NCI-H2081 (cell line): Measurements from ENCODE around the gene ERC2.

Experiments
- DNase-seq, 2 experiments: peaks; one replicate each; lab custom pipeline; 2025; lab: John Stamatoyannopoulos, UW

ERC2 gene

DNA sequence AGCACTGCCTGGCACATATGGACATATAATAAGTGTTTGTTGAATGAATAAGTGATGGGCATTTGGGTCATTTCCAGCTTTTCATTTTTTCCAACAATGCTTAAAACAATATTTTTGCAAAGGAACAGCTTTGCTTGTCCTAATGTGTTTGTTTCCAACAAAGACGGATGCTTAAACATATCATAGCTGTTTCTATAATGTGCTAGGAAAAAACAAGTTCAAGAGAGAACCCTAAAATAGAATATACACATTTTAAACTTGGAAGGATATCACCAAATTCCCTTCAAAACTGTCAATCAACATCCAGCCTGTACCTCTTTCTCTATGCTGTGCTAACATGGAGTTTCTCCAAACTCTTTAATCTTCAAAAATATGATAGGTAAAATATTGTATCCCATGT, 756.6 kb downstream of the ERC2 start:
- no peak for DNase-seq

- DNase-seq, result no peak
These were observed 758.8 kb downstream of the ERC2 start for GRCh38 chr3:55709411-55710012.

DNA sequence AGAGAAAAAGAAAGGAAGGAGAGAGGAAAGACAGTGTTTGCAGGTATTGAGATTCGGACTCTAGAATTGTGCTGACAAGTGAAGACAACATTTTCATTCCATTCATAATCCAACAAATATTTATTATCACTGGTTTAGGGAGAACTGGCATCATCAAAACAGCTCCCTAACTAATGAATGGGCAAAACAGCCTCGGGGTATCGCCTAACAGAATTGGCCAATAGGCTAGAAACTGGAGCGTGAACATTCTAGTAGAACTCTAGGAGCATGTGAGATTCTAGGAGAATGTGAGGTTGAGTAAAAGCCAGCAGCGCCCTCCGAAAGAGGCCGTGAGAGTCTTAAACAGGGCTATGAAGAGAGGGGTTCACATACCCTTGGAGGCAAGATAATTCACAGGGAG, 759.3 kb downstream of the ERC2 start:
- DNase-seq, result no peak

GRCh38 chr3:55708242-55708641, 760.0 kb downstream of the ERC2 start:
- DNase-seq, result no peak

- DNase-seq, result no peak
These were observed 763.7 kb downstream of the ERC2 start for GRCh38 chr3:55704521-55704920.

GRCh38 chr3:55702822-55703221, 765.4 kb downstream of the ERC2 start:
- DNase-seq, result no peak

- peak; percentile 8 to 52 for DNase-seq
These were observed 766.3 kb downstream of the ERC2 start for GRCh38 chr3:55701997-55702396.

DNA sequence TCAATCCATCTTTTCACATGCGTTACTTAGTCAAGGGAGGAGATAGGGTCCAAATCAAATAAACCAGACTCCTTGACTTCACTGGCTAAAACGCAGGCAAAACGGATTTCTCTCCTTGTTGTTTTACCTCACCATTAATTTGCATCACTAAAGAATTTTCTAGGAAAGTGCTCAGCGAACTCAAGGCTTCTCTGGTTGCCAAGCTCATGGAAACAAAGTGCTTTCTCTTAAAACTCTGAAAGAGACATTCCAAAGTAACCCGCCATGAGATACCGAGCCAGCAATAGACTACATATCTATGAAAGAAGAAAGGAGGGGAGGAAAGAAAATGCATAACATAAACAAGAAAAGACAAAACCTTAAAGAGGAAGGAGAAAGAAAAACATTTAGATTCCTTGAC, 769.4 kb downstream of the ERC2 start:
- no peak for DNase-seq

GRCh38 chr3:55697177-55697865, 770.9 kb downstream of the ERC2 start:
- no peak for DNase-seq

- no peak for DNase-seq
These were observed 775.2 kb downstream of the ERC2 start for GRCh38 chr3:55692957-55693558.

DNA sequence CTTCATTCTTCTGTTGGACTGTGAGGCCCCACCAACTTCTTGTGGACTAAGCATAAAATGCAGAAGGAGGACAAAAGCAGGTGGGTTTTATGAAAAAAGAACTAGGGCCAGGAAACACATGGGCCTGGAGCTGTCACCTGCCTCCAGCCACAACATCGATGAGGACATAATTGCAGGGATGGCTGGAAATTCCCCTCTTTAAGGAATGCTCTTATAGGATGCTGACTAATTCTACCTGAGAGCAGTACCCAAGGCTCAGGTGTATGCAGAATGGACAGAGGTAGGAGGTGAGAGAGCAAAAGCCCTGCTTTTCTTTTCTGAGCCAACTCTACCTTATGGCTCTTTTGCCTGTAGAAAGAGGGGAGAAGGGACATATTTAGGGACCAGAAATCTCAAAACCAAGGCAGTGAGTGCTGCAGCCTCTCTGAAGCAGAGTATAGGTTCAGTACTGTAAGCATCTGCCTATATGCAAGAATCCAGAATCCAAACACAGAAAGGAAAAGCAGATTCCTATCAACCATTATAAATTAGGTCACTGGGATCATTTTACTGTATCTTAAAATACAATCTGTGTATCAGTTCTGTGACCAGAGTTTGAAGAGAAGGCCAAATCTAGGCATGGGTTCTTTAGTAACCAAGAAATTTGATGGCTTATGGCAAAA, 775.8 kb downstream of the ERC2 start:
- no peak for DNase-seq

DNA sequence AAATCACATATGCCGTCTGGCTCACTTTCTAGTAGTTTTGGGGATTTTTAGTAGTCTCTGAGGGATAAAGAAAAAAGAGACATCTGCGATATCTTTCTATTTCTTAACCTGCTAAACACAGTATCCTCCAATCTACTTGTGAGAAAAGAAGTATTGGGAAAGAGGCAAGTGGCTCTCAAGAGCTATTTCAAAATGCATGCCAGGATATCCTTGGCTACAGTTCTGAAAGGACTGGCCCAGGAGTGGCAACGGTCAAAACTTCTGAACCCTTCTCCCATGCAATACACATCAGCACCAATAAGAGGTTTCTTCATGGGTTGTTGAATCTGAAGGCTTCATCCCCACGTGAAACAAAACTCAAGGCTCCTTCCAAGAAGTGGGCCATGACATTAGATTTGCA, 777.1 kb downstream of the ERC2 start:
- DNase-seq, result no peak

- peak; percentile 7 to 42 for DNase-seq
These were observed 777.5 kb downstream of the ERC2 start for GRCh38 chr3:55690726-55691125.

DNA sequence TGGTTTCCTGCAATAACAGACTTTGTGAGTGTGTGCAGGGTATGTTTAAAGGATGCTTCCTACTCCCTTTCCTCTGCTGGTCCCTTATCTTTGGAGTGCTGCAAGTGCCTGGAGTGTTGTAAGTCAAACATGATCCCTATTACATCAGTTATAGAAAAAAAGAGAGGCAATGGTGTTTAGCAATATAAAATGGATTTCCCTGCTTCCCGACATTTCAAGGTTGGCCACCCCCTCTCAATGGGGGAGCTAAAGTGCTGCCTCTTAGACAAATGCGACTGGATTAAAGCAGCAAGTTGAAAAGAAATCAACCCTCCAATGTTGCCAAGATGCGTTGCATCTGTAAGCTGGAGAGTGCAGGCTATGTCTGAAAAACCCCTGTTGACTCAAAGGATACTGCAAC, 778.1 kb downstream of the ERC2 start:
- no peak for DNase-seq

DNA sequence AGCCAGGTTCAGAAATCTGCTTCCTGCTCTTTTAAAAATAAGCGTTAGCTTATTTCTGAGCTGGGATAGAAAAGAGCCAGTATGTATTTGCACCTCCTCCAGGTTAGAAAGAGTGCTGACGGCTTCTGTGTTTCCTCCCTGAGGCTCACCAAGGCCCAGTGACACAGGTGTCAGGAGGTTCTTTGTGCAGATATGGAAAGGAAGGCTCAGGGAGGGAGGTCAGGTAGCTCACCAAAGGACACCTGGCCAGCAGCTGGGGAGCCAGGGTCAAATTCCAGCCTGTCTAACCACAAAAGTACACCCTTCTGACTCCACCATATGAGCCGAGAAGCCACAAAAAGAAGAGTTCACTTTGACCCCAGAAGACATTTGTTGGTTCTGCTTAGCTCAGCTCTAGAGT, 780.1 kb downstream of the ERC2 start:
- DNase-seq, result no peak

GRCh38 chr3:55687526-55687925, 780.7 kb downstream of the ERC2 start:
- no peak for DNase-seq

- no peak for DNase-seq
These were observed 781.6 kb downstream of the ERC2 start for GRCh38 chr3:55686426-55687254.

DNA sequence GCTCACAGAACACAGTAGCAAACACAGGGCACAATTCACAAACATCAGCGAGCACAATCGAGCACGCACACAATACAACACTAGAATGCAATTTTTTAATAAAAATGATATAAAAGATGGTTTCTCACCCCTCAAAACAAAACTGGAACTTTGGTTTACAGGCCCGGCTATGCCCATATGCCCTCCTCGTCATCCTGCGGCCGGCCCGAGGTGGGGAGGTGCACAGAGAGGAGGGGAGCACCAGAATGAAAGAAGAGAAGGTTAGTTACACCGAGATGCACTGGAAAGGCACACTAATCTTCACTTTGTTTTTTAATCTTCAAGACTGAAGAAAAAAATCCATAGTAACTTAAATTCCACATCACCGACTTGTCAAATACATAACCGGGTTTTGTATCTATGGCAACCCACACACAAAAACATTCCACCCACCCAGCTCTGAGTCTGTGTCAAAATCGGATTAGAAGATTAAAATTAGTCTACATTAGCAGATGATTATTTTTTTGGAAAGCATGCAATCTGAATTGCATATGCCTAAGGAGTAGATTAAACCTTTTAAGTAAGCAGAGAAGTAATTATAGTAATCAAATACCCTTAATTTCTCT, 784.5 kb downstream of the ERC2 start:
- no peak for DNase-seq

GRCh38 chr3:55682461-55682860, 785.8 kb downstream of the ERC2 start:
- no peak for DNase-seq

- DNase-seq, result no peak
These were observed 789.6 kb downstream of the ERC2 start for GRCh38 chr3:55678546-55679216.

DNA sequence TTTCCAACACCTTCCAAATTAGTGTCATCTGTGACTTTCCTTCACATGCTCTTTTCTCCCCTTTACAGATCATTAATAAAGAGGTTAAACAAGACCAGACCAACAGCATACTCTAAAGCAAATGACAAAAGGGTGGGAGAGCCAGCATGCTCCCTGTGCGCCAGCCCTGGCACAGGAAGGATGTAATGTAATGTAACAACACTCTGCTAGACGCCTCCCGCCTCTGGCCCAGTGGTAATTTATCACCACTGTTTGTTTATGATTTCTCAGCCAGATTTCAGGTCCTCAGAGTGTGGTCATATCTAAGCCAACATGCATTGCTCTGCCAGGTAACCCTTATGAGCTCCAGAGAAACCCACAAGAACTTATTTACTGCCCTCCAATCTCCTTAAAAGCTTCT, 791.6 kb downstream of the ERC2 start:
- DNase-seq, result no peak
